CD4-positive, alpha-beta T cell treated with Interferon gamma for 1 hour (primary cell): Measurements from ENCODE around the gene MPST.
A peak's percentile ranks its signal among the peaks of the same experiment; 100 is the strongest.
"Not testable (repeated sequence)": the region's sequence is repeated elsewhere in the genome, so short reads cannot be mapped to it uniquely, and the experiment has no call there.

ENCODE experiments used
- DNase-seq: peaks from one replicate; pipeline ENCODE4 v3.0.0-alpha.2; 2020

Gene MPST

GRCh38 chr22:37063431-37064420 is 44.2 kb downstream of the MPST start:
- no peak for DNase-seq

- DNase-seq, result no peak
Observed at GRCh38 chr22:37064553-37064952, 45.0 kb downstream of the MPST start.

GRCh38 chr22:37065180-37065579 is 45.6 kb downstream of the MPST start:
- DNase-seq, result no peak

DNA sequence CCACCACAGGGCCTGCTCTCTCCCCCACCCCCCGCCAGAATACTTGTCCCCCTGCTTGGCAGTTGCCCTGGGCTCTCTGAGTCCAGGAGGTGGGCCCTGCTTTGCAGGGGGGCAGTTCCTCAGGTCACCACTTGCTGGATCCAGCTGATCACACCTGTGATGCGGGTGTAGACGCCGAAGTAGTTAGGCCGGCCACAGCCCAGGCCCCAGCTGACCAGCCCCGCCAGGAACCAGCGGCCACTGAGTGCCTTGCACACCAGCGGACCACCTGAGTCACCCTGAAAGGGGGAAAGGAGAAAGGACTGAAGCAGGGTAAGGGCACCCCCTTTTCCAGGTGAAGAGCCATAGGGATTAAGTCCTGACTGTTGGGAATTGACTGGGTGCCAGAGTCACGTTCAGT is 46.4 kb downstream of the MPST start:
- no peak for DNase-seq

GRCh38 chr22:37067428-37067827 is 47.9 kb downstream of the MPST start:
- DNase-seq, result no peak

GRCh38 chr22:37068859-37069258 is 49.3 kb downstream of the MPST start:
- no peak for DNase-seq

- DNase-seq, result no peak
Observed at GRCh38 chr22:37069319-37069718, 49.8 kb downstream of the MPST start.

GRCh38 chr22:37069719-37070118 is 50.2 kb downstream of the MPST start:
- no peak for DNase-seq

GRCh38 chr22:37070334-37070733 is 50.8 kb downstream of the MPST start:
- DNase-seq, result no peak

DNA sequence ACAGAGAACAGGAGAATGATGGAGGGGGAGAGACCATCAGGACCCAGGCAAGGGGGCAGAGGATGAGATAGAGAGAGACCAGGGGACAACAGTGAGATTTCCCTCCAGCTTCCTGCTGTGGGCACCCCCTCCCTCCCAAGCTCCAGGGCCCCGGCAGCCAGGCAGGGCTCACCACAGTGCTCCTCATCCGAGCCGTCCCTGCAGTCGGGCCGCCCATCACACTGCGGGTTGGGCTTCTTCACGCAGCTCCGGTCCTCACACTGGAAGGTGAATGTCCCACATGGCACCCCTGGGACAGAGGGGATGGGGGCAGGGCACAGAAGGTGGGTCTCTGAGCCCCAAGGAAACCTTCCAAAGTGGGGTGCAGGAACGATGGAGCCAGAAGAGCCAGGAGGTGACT is 51.2 kb downstream of the MPST start:
- DNase-seq, result no peak

- DNase-seq, result not testable (repeated sequence)
Observed at GRCh38 chr22:37071850-37072592, 52.5 kb downstream of the MPST start.

DNA sequence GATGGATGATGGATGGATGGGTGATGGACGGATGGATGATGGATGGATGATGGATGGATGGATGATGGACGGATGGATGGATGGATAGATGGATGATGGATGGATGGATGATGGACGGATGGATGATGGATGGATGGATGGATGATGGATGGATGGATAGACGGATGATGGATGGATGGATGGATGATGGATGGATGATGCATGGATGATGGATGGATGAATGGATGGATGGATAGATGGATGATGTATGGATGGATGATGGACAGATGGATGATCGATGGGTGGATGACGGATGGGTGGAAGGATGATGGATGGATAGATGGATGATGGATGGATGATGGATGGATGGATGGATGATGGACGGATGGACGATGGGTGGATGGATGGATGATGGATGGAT is 53.1 kb downstream of the MPST start:
- DNase-seq, result no peak

DNA sequence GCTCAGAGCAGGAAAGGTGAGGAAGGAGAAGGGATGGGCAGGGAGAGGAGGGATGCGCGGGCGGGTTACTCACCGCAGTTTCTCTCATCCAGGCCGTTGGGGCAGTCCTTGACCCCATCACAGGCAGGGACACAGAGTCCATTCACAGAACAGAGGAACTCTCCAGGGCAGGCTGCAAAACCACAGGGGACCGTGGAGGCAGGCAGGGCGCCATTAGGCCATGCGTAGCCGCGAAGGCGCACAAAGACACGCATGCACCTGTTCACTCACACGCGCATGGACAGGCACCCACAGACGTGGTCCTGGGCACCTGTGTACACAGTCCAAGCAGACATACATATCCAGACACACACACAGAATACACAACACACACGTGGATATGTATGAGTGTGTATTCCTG is 55.0 kb downstream of the MPST start:
- no peak for DNase-seq

GRCh38 chr22:37075046-37075445 is 55.5 kb downstream of the MPST start:
- DNase-seq, result no peak

DNA sequence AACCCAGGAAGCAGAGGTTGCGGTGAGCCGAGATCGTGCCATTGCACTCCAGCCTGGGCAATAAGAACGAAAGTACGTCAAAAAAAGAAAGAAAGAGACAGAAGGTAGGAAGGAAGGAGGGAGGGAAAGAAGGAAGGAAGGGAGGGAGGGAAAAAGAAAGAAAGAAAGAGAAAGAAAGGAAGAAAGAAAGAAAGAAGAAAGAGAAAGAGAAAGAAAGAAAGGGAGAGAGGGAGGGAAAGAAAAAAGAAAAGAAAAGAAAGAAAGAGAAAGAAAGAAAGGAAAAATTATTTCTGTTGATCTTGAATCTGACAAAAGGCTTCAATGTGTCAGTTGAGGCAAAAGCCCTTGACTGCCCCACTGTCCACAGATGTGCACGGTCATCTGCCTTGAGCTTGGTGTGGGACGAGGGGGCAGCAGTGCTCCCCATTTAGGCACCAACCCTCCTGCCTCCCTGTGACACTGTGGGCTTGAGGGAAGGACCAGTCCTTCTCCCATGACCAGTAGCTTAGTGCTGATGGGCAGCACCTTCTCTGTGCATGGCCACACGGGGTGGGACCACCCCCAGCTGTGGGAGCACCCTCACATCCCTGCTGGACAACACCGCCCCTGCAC is 56.4 kb downstream of the MPST start:
- no peak for DNase-seq

DNA sequence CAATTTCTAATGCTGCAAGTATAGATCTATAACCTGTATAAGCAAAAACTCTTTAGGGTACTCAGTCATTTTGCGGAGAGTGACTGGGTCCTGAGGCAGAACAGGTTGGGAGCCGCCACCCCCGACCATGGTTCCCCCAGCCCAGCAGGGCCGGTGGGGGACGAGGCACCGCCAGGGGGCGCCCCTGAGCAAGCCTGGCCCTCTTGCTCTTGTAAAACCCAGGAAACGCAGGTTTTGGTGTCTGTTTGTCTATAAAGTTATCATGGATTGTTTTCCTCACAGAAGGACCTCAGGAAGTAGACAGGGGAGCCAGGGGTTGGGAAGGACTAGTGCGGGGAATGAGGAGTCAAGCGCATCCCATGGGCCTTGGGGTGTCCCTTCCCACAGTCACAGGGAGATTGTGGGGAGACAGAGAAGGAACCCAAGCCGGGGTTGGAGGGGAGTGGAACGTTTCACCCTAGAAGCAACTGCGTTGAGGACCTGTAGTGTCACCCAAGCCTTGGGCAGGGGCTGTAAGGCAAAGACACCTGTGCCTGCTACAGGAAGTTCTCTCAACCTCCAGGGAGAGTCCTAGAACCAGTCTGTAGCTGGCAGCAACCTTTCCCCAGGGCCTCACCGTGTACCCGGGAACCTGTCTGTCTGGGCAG is 58.4 kb downstream of the MPST start:
- peak; percentile 70 for DNase-seq

GRCh38 chr22:37079158-37079557 is 59.6 kb downstream of the MPST start:
- no peak for DNase-seq
